ENCODE results near the gene PDGFA.

DNA sequence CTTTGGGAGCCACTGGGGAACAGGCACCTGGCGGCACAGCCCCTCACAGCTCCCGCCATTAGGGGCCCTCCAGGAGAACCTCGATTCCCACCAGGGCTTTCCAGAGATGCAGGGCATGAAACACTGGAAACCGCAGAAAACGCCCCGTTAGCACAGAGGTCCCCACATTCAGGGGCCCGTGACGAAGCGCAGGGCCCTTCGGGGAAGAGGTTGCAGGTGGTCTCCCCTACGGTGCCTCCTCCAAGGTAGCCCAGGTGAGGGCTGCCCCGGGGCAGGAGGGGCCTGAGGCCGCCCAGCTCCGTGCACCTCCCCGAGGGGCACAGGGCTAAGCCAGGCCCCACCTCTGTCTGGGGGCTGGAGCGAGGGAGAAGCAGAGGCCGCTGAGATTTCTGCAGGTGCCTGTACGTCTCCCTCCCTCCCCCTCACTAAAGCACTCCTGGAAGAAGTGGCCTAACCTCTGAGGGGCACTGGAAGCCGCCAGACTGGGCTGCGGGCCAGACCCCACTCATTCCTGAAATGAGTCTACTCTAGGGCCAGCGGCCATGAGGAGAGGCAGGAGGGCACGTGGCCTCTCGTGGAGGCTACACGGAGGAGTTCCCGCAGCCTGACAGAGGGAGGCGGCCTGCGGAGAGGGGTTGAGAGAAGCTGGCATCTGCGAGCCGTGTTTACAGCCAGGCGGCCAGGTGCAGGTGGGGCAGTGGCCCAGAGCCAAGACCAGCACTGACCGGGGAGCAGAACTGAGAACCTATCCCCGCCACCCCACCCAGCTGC lies 6.9 kb downstream of the PDGFA start:
- TF ChIP-seq EZH2phosphoT487 (IDR thresholded peaks at IDR 0.05; ENCODE audit: unreplicated experiment): no peak
- TF ChIP-seq, protein P1, sequence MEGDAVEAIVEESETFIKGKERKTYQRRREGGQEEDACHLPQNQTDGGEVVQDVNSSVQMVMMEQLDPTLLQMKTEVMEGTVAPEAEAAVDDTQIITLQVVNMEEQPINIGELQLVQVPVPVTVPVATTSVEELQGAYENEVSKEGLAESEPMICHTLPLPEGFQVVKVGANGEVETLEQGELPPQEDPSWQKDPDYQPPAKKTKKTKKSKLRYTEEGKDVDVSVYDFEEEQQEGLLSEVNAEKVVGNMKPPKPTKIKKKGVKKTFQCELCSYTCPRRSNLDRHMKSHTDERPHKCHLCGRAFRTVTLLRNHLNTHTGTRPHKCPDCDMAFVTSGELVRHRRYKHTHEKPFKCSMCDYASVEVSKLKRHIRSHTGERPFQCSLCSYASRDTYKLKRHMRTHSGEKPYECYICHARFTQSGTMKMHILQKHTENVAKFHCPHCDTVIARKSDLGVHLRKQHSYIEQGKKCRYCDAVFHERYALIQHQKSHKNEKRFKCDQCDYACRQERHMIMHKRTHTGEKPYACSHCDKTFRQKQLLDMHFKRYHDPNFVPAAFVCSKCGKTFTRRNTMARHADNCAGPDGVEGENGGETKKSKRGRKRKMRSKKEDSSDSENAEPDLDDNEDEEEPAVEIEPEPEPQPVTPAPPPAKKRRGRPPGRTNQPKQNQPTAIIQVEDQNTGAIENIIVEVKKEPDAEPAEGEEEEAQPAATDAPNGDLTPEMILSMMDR (conservative IDR thresholded peaks at IDR 0.05; ENCODE audit: low read depth in 2 of 2): no peak
- TF ChIP-seq, protein P2, sequence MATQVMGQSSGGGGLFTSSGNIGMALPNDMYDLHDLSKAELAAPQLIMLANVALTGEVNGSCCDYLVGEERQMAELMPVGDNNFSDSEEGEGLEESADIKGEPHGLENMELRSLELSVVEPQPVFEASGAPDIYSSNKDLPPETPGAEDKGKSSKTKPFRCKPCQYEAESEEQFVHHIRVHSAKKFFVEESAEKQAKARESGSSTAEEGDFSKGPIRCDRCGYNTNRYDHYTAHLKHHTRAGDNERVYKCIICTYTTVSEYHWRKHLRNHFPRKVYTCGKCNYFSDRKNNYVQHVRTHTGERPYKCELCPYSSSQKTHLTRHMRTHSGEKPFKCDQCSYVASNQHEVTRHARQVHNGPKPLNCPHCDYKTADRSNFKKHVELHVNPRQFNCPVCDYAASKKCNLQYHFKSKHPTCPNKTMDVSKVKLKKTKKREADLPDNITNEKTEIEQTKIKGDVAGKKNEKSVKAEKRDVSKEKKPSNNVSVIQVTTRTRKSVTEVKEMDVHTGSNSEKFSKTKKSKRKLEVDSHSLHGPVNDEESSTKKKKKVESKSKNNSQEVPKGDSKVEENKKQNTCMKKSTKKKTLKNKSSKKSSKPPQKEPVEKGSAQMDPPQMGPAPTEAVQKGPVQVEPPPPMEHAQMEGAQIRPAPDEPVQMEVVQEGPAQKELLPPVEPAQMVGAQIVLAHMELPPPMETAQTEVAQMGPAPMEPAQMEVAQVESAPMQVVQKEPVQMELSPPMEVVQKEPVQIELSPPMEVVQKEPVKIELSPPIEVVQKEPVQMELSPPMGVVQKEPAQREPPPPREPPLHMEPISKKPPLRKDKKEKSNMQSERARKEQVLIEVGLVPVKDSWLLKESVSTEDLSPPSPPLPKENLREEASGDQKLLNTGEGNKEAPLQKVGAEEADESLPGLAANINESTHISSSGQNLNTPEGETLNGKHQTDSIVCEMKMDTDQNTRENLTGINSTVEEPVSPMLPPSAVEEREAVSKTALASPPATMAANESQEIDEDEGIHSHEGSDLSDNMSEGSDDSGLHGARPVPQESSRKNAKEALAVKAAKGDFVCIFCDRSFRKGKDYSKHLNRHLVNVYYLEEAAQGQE (IDR thresholded peaks at IDR 0.05; ENCODE audit: unreplicated experiment): no peak
- no peak for TF ChIP-seq NANOG (IDR thresholded peaks at IDR 0.05; ENCODE audit: borderline replicate concordance)
- TF ChIP-seq, protein P3, sequence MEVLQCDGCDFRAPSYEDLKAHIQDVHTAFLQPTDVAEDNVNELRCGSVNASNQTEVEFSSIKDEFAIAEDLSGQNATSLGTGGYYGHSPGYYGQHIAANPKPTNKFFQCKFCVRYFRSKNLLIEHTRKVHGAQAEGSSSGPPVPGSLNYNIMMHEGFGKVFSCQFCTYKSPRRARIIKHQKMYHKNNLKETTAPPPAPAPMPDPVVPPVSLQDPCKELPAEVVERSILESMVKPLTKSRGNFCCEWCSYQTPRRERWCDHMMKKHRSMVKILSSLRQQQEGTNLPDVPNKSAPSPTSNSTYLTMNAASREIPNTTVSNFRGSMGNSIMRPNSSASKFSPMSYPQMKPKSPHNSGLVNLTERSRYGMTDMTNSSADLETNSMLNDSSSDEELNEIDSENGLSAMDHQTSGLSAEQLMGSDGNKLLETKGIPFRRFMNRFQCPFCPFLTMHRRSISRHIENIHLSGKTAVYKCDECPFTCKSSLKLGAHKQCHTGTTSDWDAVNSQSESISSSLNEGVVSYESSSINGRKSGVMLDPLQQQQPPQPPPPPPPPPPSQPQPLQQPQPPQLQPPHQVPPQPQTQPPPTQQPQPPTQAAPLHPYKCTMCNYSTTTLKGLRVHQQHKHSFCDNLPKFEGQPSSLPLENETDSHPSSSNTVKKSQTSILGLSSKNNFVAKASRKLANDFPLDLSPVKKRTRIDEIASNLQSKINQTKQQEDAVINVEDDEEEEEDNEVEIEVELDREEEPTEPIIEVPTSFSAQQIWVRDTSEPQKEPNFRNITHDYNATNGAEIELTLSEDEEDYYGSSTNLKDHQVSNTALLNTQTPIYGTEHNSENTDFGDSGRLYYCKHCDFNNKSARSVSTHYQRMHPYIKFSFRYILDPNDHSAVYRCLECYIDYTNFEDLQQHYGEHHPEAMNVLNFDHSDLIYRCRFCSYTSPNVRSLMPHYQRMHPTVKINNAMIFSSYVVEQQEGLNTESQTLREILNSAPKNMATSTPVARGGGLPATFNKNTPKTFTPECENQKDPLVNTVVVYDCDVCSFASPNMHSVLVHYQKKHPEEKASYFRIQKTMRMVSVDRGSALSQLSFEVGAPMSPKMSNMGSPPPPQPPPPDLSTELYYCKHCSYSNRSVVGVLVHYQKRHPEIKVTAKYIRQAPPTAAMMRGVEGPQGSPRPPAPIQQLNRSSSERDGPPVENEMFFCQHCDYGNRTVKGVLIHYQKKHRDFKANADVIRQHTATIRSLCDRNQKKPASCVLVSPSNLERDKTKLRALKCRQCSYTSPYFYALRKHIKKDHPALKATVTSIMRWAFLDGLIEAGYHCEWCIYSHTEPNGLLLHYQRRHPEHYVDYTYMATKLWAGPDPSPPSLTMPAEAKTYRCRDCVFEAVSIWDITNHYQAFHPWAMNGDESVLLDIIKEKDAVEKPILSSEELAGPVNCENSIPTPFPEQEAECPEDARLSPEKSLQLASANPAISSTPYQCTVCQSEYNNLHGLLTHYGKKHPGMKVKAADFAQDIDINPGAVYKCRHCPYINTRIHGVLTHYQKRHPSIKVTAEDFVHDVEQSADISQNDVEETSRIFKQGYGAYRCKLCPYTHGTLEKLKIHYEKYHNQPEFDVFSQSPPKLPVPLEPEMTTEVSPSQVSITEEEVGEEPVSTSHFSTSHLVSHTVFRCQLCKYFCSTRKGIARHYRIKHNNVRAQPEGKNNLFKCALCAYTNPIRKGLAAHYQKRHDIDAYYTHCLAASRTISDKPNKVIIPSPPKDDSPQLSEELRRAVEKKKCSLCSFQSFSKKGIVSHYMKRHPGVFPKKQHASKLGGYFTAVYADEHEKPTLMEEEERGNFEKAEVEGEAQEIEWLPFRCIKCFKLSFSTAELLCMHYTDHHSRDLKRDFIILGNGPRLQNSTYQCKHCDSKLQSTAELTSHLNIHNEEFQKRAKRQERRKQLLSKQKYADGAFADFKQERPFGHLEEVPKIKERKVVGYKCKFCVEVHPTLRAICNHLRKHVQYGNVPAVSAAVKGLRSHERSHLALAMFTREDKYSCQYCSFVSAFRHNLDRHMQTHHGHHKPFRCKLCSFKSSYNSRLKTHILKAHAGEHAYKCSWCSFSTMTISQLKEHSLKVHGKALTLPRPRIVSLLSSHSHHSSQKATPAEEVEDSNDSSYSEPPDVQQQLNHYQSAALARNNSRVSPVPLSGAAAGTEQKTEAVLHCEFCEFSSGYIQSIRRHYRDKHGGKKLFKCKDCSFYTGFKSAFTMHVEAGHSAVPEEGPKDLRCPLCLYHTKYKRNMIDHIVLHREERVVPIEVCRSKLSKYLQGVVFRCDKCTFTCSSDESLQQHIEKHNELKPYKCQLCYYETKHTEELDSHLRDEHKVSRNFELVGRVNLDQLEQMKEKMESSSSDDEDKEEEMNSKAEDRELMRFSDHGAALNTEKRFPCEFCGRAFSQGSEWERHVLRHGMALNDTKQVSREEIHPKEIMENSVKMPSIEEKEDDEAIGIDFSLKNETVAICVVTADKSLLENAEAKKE (CRISPR knock-in tag; IDR thresholded peaks at IDR 0.05): no peak
- no peak for TF ChIP-seq POLR2AphosphoS5 (IDR thresholded peaks at IDR 0.05; ENCODE audit: low read depth)
- no peak for TF ChIP-seq EZH2 (IDR thresholded peaks at IDR 0.05; ENCODE audit: low read depth, unreplicated experiment)
- no peak for TF ChIP-seq STAT1 (IDR thresholded peaks at IDR 0.05; ENCODE audit: unreplicated experiment)
- no peak for TF ChIP-seq CREB1 (CRISPR knock-in tag; IDR thresholded peaks at IDR 0.05; ENCODE audit: low read depth)
- TF ChIP-seq ZNF114 (CRISPR knock-in tag; IDR thresholded peaks at IDR 0.05): no peak
- no peak for TF ChIP-seq JUNB (IDR thresholded peaks at IDR 0.05; ENCODE audit: unreplicated experiment)
- TF ChIP-seq, protein P4, sequence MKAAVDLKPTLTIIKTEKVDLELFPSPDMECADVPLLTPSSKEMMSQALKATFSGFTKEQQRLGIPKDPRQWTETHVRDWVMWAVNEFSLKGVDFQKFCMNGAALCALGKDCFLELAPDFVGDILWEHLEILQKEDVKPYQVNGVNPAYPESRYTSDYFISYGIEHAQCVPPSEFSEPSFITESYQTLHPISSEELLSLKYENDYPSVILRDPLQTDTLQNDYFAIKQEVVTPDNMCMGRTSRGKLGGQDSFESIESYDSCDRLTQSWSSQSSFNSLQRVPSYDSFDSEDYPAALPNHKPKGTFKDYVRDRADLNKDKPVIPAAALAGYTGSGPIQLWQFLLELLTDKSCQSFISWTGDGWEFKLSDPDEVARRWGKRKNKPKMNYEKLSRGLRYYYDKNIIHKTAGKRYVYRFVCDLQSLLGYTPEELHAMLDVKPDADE (IDR thresholded peaks at IDR 0.05): no peak
- no peak for TF ChIP-seq ZNF331 (CRISPR knock-in tag; IDR thresholded peaks at IDR 0.05; ENCODE audit: low read depth)

All from GM23338 (cell line).